Measurements from ENCODE around the gene GLOD5.

Gene GLOD5

GRCh38 chrX:48781705-48782104 is 20.2 kb downstream of the GLOD5 start:
- no peak overlapping the region for H4K8ac ChIP-seq (ENCODE audit: low read depth, low read length)
- no peaks in the 10 kb centered on the region for H3K79me1 ChIP-seq (ENCODE audit: low read depth, low read length)
- DNase-seq (ENCODE audit: low spot score): no peak
- no peak overlapping the region for H2BK12ac ChIP-seq (ENCODE audit: low read length)
- H3K36me3 ChIP-seq (replicated peaks in 1 of 2; ENCODE audit: control insufficient read depth in 2 of 2, insufficient read depth in 2 of 2, low read length in 2 of 2): no peaks in the 10 kb centered on the region
- no peak overlapping the region for H2BK120ac ChIP-seq (ENCODE audit: low read depth, low read length)
- H2BK15ac ChIP-seq (ENCODE audit: low read length): no peak overlapping the region
- WGBS, 2 donors (ENCODE audit: extremely low coverage in 2 of 2, insufficient read length in 2 of 2, insufficient replicate concordance in 1 of 2): no CpG with 5 or more reads among the region's 6 CpGs
- no peaks in the 10 kb centered on the region for H3K4me1 ChIP-seq (ENCODE audit: control insufficient read depth in 2 of 2, insufficient read depth in 1 of 2, low read depth in 1 of 2, low read length in 2 of 2)
- H3K4me2 ChIP-seq (ENCODE audit: insufficient read depth, low read length, poor library complexity, severe bottlenecking): no peak overlapping the region
- H3K14ac ChIP-seq (ENCODE audit: low read length): no peak overlapping the region
- H4K91ac ChIP-seq (ENCODE audit: low read depth, low read length, poor library complexity): no peak overlapping the region
- H3K18ac ChIP-seq (ENCODE audit: low read length): no peak overlapping the region
- H3K4me3 ChIP-seq (ENCODE audit: low read length in 2 of 2): no peak overlapping the region
- H3K27me3 ChIP-seq (ENCODE audit: control insufficient read depth in 3 of 3, insufficient read depth in 3 of 3, low read depth in 1 of 3, low read length in 3 of 3): peaks cover 0 to 3% (median 0%) of the 10 kb centered on the region in 3 experiments
- no peaks in the 10 kb centered on the region for H3K9me3 ChIP-seq (replicated peaks in 1 of 2; ENCODE audit: control insufficient read depth in 2 of 2, insufficient read depth in 1 of 2, low read depth in 1 of 2, low read length in 2 of 2)
- no peak overlapping the region for H3K23ac ChIP-seq (ENCODE audit: low read depth, low read length, poor library complexity)
- H3K9ac ChIP-seq (ENCODE audit: low read depth, low read length, poor library complexity): no peak overlapping the region
- H3K27ac ChIP-seq (replicated peaks; ENCODE audit: low read length): no peak overlapping the region
- no peak overlapping the region for H3K4ac ChIP-seq (ENCODE audit: low read length)
- no peak overlapping the region for H2AFZ ChIP-seq (ENCODE audit: low read length)
- no peak overlapping the region for H2BK5ac ChIP-seq (ENCODE audit: low read length)
- no peak overlapping the region for H2AK5ac ChIP-seq (ENCODE audit: low read depth, low read length)

GRCh38 chrX:48782216-48782615 is 20.7 kb downstream of the GLOD5 start:
- no peak overlapping the region for H3K14ac ChIP-seq (ENCODE audit: low read length)
- H3K9ac ChIP-seq (ENCODE audit: low read depth, low read length, poor library complexity): no peak overlapping the region
- no peaks in the 10 kb centered on the region for H3K4me1 ChIP-seq (ENCODE audit: control insufficient read depth in 2 of 2, insufficient read depth in 1 of 2, low read depth in 1 of 2, low read length in 2 of 2)
- WGBS, 2 donors (ENCODE audit: extremely low coverage in 2 of 2, insufficient read length in 2 of 2, insufficient replicate concordance in 1 of 2): no CpG with 5 or more reads among the region's 2 CpGs
- DNase-seq (ENCODE audit: low spot score): no peak
- no peak overlapping the region for H3K4me2 ChIP-seq (ENCODE audit: insufficient read depth, low read length, poor library complexity, severe bottlenecking)
- H3K18ac ChIP-seq (ENCODE audit: low read length): no peak overlapping the region
- H4K8ac ChIP-seq (ENCODE audit: low read depth, low read length): no peak overlapping the region
- no peak overlapping the region for H3K23ac ChIP-seq (ENCODE audit: low read depth, low read length, poor library complexity)
- no peaks in the 10 kb centered on the region for H3K79me1 ChIP-seq (ENCODE audit: low read depth, low read length)
- no peak overlapping the region for H3K4ac ChIP-seq (ENCODE audit: low read length)
- no peak overlapping the region for H2BK5ac ChIP-seq (ENCODE audit: low read length)
- no peak overlapping the region for H2BK120ac ChIP-seq (ENCODE audit: low read depth, low read length)
- H3K4me3 ChIP-seq (ENCODE audit: low read length in 2 of 2): no peak overlapping the region
- H3K9me3 ChIP-seq (replicated peaks in 1 of 2; ENCODE audit: control insufficient read depth in 2 of 2, insufficient read depth in 1 of 2, low read depth in 1 of 2, low read length in 2 of 2): no peaks in the 10 kb centered on the region
- no peak overlapping the region for H2AK5ac ChIP-seq (ENCODE audit: low read depth, low read length)
- no peak overlapping the region for H2BK12ac ChIP-seq (ENCODE audit: low read length)
- H3K27me3 ChIP-seq (ENCODE audit: control insufficient read depth in 3 of 3, insufficient read depth in 3 of 3, low read depth in 1 of 3, low read length in 3 of 3): peaks cover 0 to 8% (median 0%) of the 10 kb centered on the region in 3 experiments
- H2AFZ ChIP-seq (ENCODE audit: low read length): no peak overlapping the region
- no peak overlapping the region for H2BK15ac ChIP-seq (ENCODE audit: low read length)
- H4K91ac ChIP-seq (ENCODE audit: low read depth, low read length, poor library complexity): no peak overlapping the region
- H3K27ac ChIP-seq (replicated peaks; ENCODE audit: low read length): no peak overlapping the region
- H3K36me3 ChIP-seq (replicated peaks in 1 of 2; ENCODE audit: control insufficient read depth in 2 of 2, insufficient read depth in 2 of 2, low read length in 2 of 2): no peaks in the 10 kb centered on the region

GRCh38 chrX:48782795-48783194 is 21.2 kb downstream of the GLOD5 start:
- Histone ChIP-seq H3K14ac (ENCODE audit: low read length) (no peak overlapping the region), H2BK15ac (ENCODE audit: low read length) (no peak overlapping the region), H3K4me1 (ENCODE audit: control insufficient read depth in 2 of 2, insufficient read depth in 1 of 2, low read depth in 1 of 2, low read length in 2 of 2) (no peaks in the 10 kb centered on the region), H4K91ac (ENCODE audit: low read depth, low read length, poor library complexity) (no peak overlapping the region), H2BK5ac (ENCODE audit: low read length) (no peak overlapping the region), H3K79me1 (ENCODE audit: low read depth, low read length) (no peaks in the 10 kb centered on the region), H2AFZ (ENCODE audit: low read length) (no peak overlapping the region), H3K4me3 (ENCODE audit: low read length in 2 of 2) (no peak overlapping the region), H3K9me3 (replicated peaks in 1 of 2; ENCODE audit: control insufficient read depth in 2 of 2, insufficient read depth in 1 of 2, low read depth in 1 of 2, low read length in 2 of 2) (no peaks in the 10 kb centered on the region), H3K27ac (replicated peaks; ENCODE audit: low read length) (no peak overlapping the region), H2BK12ac (ENCODE audit: low read length) (no peak overlapping the region), H3K18ac (ENCODE audit: low read length) (no peak overlapping the region), H4K8ac (ENCODE audit: low read depth, low read length) (no peak overlapping the region), H3K4ac (ENCODE audit: low read length) (no peak overlapping the region), H3K27me3 (ENCODE audit: control insufficient read depth in 3 of 3, insufficient read depth in 3 of 3, low read depth in 1 of 3, low read length in 3 of 3) (peaks cover 0 to 11% (median 0%) of the 10 kb centered on the region in 3 experiments), H2BK120ac (ENCODE audit: low read depth, low read length) (no peak overlapping the region), H3K23ac (ENCODE audit: low read depth, low read length, poor library complexity) (no peak overlapping the region), H3K36me3 (replicated peaks in 1 of 2; ENCODE audit: control insufficient read depth in 2 of 2, insufficient read depth in 2 of 2, low read length in 2 of 2) (no peaks in the 10 kb centered on the region), H3K4me2 (ENCODE audit: insufficient read depth, low read length, poor library complexity, severe bottlenecking) (no peak overlapping the region), H3K9ac (ENCODE audit: low read depth, low read length, poor library complexity) (no peak overlapping the region), H2AK5ac (ENCODE audit: low read depth, low read length) (no peak overlapping the region)
- DNase-seq (ENCODE audit: low spot score): no peak
- no CpG with 5 or more reads among the region's 13 CpGs for WGBS, 2 donors (ENCODE audit: extremely low coverage in 2 of 2, insufficient read length in 2 of 2, insufficient replicate concordance in 1 of 2)

GRCh38 chrX:48784726-48785125 is 23.2 kb downstream of the GLOD5 start:
- H2BK15ac ChIP-seq (ENCODE audit: low read length): no peak overlapping the region
- no peak for DNase-seq (ENCODE audit: low spot score)

More at GRCh38 chrX:48784726-48785125, 23.2 kb downstream of the GLOD5 start:
- Histone ChIP-seq H2BK5ac (ENCODE audit: low read length) (no peak overlapping the region), H2AK5ac (ENCODE audit: low read depth, low read length) (no peak overlapping the region), H3K79me1 (ENCODE audit: low read depth, low read length) (no peaks in the 10 kb centered on the region), H3K27ac (replicated peaks; ENCODE audit: low read length) (no peak overlapping the region), H3K4ac (ENCODE audit: low read length) (no peak overlapping the region), H3K4me2 (ENCODE audit: insufficient read depth, low read length, poor library complexity, severe bottlenecking) (no peak overlapping the region), H3K23ac (ENCODE audit: low read depth, low read length, poor library complexity) (no peak overlapping the region), H4K8ac (ENCODE audit: low read depth, low read length) (no peak overlapping the region), H3K36me3 (replicated peaks in 1 of 2; ENCODE audit: control insufficient read depth in 2 of 2, insufficient read depth in 2 of 2, low read length in 2 of 2) (no peaks in the 10 kb centered on the region), H3K4me3 (ENCODE audit: low read length in 2 of 2) (no peak overlapping the region), H3K4me1 (ENCODE audit: control insufficient read depth in 2 of 2, insufficient read depth in 1 of 2, low read depth in 1 of 2, low read length in 2 of 2) (no peaks in the 10 kb centered on the region), H3K9me3 (replicated peaks in 1 of 2; ENCODE audit: control insufficient read depth in 2 of 2, insufficient read depth in 1 of 2, low read depth in 1 of 2, low read length in 2 of 2) (no peaks in the 10 kb centered on the region), H4K91ac (ENCODE audit: low read depth, low read length, poor library complexity) (no peak overlapping the region), H3K9ac (ENCODE audit: low read depth, low read length, poor library complexity) (no peak overlapping the region), H2AFZ (ENCODE audit: low read length) (no peak overlapping the region), H2BK12ac (ENCODE audit: low read length) (no peak overlapping the region), H3K14ac (ENCODE audit: low read length) (no peak overlapping the region), H3K18ac (ENCODE audit: low read length) (no peak overlapping the region), H2BK120ac (ENCODE audit: low read depth, low read length) (no peak overlapping the region), H3K27me3 (ENCODE audit: control insufficient read depth in 3 of 3, insufficient read depth in 3 of 3, low read depth in 1 of 3, low read length in 3 of 3) (peaks cover 0 to 15% (median 0%) of the 10 kb centered on the region in 3 experiments)
- no CpG with 5 or more reads among the region's 3 CpGs for WGBS, 2 donors (ENCODE audit: extremely low coverage in 2 of 2, insufficient read length in 2 of 2, insufficient replicate concordance in 1 of 2)
